HT1080 (cell line): ENCODE measurements around the gene EZR. TPM values are rescaled to one million over a fixed set of nuclear protein-coding genes. Genes with fewer than 3 reads are reported as not detected.
"Not testable (repeated sequence)": the region's sequence is repeated elsewhere in the genome, so short reads cannot be mapped to it uniquely, and the experiment has no call there.

Experiments
- DNase-seq: peaks from one replicate; pipeline ENCODE4 v3.0.0-alpha.2; 2015; ENCODE audit warnings: low read depth
- total RNA-seq: library from RNA; depleted of rRNA; stranded (reverse); fragments of >200 nt; shearing (Covaris generic); gene quantifications from 2 replicates; pipeline ENCODE4 v1.2.3, GENCODE V29; 2014

Gene EZR
- total RNA-seq, 1 experiment from 2014 or later = 253 TPM

DNA sequence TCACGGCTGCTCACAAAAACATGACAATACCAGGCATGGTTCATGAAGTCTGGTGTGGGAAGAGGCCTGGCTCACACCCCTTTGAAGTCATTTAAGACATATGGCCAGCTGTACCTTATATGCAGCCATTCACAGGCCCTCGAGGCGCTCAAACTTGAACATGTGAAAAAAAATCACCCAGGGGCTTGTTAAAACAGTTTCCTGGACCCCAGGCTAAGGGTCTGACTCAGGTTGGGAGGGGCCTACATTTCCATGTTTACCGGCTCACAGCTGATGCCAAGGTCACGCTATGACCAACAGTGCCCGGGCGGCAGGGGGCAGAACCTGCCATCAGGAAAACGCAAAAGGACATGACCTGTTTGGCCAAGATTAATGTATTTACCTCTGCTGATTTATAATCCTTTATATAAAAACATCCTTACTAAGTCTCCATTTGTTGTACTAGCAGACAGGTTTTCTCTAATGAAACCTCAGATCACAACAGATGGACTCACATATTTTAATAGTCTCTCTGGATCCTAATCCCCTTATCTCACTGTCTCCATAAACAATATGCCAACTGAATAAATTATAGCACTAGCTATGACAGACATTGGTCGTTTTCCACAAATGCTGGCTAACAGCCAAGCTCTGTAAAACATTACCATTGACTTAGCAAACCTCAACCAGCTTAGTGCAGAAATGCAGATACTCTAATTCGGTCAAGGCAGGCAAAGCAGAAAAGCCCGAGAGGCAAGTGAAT is 19.9 kb downstream of the EZR start:
- no peak for DNase-seq

DNA sequence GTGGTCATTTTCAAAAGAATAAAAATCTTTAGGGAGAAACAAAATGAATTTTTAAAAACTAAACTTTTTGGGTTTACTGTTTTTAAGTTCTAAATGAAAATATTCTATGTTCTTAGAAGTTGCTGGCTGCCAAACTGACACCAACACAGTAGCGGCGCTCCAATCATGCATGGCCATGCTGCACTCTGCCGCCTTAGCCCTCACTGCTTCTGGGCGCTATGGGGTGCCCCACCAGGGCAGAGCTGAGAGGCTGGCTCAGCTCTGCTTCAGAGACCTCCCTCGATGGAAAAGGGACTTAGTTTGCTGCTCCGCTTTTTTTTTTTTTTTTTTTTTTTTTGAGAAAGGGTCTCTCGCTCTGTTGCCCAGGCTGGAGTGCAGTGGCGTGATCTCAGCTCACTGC is 20.9 kb downstream of the EZR start:
- DNase-seq = no peak

DNA sequence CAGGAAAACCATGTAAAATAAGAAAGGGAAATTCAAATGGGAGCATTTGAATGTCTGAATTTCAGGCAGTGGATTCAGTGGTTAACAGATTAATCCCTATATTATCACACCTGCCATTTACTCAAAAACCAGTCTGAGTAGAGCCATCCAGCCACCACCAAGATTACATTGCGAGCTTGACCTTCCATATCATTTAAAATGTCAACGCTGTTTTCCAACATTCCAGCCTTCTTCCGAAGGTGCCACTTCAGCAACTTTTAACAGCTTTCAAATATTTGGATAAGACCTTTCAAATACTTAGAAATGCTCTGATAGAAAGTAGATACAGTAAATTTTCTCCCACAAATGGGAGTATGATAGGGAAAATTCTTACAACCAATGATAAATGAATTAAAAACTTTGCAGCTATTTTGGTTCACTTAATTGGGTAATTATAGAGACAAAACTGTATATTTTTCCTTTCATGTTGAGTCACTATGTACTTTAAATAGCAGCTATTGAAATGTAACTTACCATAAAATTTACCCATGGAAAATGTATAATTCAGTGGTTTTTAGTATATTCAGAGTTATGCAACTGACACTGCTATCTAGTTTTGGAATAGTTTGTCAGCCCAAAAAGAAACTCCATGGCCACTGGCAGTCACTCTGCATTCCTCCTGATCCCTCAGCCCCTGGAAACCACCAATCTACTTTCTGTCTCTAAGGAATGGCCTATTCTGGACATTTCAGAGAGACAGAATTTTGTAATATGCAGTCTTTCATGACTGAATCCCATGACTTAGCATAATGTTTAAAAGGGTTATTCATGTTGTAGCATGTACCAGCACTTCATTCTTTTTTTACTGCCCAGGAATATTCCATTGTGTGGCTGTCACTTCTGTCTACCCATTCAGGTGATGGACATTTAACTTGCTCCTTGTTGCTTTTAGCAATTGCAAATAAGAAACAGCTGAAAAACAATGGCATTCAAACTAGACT is 21.5 kb downstream of the EZR start:
- DNase-seq = no peak

DNA sequence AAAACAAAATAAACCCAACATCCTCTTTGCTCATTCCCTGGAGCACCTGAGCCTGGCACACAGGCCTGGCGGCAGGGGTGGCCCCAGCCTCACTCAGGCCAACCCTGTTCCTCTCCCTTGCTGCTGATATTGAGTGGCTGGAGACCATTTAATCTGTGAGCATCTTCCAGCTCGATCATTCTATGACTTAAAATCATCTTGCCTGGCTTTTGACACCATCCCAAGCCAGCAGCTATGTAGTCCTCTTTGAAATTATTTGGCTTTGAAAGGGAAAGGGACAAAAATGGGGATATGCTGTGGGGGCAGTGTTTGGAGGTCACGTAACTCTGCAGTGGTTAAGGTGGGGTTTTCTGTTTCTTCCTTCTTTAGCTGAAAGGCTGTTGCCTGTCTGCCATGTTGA is 22.8 kb downstream of the EZR start:
- no peak for DNase-seq

DNA sequence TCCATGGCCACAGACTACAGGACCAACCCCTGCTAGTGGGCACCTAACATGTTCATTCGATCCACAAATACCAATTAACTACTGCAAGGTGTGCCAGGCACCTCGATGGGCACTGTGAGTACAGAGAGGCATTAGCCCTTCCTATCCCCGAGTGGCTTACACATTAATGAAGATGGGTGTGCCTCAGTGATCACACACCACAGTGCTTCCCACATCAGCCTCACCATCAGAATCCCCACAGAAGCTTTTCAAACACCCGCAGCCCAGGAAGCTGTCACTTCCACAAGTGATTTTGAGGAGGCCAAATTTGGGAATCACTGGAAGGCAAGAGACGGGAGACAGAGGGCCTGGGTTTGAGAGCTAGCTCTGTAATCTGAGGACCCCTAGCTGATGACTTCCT is 23.7 kb downstream of the EZR start:
- DNase-seq = no peak

DNA sequence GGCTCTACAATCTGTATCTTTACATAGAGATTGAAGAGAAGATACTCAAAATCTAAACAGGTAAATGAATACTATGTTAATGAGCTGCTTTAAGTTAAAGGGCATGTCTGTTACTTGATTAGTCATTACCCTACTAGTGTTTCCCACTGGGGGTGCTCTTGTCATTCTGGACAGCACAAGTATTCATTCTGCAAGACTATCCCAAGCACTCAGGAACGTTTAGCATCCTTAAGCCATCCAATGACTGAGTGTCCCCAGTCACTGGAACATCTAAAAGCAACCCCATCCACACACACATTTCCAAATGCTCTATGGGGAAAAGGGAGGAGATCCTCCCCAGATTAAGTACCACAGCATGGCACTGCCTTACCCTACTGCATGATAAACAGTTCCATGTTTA is 25.7 kb downstream of the EZR start:
- peak; percentile 52 for DNase-seq

DNA sequence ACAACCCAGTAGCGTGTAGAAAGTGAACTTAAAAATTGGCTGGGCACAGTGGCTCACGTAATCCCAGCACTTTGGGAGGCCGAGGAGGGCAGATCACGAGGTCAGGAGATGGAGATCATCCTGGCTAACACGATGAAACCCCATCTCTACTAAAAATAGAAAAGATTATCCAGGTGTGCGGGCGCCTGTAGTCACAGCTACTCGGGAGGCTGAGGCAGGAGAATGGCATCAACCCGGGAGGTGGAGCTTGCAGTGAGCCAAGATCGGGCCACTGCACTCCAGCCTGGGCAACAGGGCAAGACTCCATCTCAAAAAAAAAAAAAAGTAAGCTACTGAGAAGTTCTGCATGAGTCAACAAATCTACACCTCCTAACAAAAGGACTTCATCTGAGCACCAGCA is 26.7 kb downstream of the EZR start:
- not testable (repeated sequence) for DNase-seq

DNA sequence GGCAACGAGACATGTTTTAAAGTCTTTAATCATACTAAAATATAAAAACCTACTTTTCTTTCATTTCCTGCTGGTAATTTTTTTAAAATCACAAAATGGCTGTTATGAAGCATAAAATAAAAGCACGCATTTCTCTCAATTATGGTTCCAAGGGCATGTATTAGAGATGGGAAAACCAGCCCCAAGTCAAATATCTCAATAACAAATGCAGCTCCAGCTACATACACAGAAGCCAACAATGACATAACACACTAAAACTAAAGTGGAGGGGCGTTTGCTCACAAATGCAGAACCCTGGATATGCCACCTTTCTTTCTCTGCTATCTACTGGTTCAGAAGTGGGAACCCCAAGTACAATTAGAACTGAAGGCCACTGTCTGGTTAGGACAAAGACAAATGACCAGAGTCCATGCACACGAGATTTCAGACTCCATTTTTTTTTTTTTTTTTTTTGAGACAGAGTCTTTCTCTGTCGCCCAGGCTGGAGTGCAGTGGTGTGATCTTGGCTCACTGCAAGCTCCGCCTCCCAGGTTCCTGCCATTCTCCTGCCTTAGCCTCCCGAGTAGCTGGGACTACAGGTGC is 27.8 kb downstream of the EZR start:
- no peak for DNase-seq

DNA sequence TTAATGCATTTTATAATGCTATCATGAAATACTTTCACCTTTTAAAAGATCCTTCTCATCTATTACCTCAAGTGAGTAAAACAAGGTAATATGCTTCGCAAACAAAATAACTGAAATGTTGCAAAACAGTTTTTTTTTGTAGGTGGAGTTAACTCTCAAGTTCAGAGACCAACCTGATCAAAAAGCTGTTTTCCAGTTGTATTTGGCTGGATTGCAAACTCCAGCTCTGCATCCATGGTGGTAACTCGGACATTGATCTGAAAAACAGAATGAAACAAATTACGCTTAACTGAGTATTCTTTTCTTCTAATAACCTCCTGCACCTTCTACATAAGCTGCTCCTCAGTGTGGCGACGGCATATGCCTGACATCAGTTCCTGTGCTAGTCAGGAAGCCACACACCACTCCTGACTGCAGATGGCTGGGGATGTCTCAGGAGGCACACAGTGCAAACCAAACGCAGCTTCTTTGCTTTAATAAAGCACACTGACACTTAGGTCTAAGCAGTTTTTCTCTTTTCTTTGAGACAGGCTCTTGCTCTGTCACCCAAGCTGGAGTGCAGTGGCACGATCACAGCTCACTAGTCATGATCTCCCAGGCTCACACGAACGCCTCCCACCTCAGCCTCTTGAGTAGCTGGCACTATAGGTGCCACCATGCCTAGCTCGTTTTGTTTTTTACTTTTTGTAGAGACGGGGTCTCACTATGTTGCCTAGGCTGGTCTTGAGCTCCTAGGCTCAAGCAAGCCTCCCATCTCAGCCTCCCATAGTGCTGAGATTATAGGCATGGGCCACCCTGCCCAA is 29.9 kb downstream of the EZR start:
- DNase-seq = no peak

DNA sequence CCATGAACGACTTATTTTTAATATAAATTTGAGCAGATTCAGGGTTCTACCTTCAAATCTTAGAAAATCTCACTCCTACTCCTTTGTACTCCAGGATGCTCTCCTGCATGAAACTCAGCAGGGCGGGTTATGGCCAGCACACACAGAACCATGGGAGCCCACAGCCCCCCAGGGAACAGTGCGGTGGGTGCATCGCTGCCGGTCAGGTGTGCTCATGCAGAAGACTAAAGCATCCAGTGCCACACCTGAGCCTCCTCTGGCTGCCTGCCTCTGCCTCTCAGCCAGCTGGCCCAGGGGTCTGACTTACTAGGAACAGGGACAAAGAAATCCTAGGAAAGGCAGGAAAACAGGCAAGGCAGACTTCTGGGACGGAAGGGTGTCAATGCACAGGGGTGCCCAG is 31.8 kb downstream of the EZR start:
- DNase-seq = no peak

DNA sequence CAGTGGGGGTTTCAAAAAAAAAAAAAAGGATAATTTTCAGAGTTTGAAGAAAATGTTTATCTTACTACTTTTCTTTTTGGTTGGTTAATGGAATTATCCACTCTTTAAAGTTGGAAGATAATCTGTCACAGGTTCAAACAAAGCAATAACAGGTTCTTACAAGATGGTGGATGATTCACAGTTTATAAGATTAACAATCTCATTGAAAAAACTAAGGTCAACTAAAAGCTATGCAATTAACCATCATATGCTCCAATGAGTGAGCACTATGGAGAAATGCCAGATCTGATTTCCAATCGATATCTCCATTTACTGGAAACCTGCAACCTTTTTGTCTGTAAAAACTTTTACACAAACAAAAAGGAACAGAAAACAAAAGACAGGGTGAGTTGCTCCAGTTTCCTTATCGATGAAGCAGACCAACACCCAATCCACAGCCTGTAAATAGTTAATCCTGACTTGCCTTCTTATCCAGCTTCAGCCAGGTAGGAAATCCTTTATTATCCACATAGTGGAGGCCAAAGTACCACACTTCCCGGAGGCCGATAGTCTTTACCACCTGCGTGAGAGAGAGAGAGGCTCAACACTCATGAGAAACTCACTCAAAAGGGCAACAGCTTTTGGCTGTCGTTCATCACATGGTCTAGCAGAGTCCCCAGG is 32.4 kb downstream of the EZR start:
- DNase-seq = no peak

DNA sequence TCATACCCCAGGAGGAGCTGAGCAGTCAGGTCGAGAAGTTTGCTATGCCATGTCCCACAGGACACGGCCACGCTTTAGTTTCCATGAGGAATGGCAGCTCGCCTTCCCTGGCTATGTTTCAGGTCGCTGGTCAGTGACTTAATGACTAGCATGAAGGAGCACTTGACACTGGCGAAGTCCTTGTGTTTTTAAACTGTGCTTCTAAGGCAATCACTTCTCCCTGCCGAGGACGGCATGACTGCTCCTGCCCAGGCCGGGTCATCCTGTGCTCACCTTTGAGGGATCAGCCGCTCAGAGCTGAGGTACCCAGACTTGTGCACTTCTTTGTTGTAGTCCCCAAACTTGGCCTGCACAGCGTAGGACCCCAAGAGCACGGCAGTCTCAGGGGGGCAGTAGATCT is 34.1 kb downstream of the EZR start:
- no peak for DNase-seq

DNA sequence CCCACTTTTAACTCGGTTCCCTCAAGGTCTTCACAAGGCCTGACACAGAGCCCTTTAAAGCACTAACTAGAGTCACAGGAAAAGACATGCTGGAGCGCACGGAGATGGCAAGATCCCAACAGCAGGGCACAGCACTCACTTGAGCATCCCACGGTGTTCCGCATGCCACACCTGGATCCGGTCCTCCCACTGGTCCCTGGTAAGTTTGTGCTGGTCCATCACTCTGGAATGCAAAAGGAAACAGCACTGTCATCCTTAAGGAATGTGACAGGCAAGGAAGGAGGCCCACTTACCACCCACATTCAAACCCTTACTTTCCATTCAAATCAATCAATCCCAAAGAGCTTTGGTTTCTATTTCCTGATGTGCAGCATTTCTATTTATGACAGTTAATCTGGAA is 34.7 kb downstream of the EZR start:
- peak; percentile 91 for DNase-seq

DNA sequence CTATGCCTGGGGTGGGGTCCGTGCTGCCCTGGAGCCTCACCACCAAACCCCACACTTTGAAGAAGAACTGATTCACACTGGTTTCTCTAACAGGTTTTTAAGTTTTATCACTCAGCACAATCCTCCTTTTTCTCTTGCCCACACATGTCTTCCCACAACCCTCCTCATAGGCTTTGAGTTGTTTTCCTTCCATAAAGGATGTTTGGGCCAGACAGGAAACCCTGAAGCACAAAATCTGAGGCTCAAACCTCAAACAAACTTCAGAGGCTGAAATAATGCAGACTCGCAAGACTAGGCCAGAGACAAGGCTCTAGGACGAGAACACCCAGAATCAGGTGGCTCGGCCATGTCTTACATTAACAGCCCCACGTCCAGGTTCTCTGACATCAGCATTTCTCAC is 35.3 kb downstream of the EZR start:
- no peak for DNase-seq

DNA sequence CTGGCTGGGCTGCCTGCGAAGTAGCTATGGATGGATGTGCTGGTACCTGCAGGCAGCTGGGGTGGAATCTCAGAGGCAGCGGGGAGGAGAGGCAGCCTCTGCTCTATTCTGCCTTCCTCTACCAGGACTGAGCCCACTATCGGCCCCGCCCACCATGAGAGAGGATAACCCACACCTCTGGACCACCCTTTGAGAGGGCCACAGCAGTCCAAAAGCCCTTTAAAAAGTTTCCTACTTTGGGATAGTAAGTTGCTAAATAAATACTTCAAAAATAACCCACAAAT is 36.1 kb downstream of the EZR start:
- DNase-seq = no peak

DNA sequence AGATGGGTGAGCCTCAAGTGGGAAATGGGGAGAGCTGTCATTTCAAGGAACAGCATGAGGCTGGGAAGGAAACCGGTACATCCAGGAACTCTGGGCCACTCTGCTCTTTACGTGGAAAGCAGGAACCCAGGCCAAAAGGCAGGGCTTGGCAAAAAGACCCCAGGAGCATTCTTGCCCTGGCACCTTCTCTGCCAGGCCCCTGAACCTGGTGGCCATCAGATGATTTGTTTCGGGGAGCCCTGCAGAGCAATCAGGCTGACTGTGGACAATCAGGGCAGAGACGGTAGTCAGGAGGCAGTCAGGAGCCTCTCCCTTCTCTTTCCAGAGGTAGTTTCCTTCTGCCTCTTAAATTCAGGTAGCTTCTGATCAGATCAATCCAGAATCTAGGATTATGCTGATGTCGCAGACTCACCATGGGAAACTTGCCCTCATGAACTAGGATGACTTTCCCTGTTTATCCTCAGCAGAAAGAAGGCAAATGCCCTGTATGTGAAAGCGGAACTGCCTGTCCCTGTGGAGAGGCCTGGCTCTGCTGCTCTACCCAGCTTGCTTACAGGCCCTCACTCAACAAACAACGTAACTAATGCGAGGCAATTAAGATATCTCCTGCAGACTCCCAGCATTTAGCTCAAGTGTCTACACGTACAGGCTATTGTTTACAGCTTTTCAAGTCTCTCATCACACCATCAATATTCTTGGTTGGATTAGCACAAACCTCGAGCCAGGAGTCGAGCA is 36.6 kb downstream of the EZR start:
- no peak for DNase-seq

DNA sequence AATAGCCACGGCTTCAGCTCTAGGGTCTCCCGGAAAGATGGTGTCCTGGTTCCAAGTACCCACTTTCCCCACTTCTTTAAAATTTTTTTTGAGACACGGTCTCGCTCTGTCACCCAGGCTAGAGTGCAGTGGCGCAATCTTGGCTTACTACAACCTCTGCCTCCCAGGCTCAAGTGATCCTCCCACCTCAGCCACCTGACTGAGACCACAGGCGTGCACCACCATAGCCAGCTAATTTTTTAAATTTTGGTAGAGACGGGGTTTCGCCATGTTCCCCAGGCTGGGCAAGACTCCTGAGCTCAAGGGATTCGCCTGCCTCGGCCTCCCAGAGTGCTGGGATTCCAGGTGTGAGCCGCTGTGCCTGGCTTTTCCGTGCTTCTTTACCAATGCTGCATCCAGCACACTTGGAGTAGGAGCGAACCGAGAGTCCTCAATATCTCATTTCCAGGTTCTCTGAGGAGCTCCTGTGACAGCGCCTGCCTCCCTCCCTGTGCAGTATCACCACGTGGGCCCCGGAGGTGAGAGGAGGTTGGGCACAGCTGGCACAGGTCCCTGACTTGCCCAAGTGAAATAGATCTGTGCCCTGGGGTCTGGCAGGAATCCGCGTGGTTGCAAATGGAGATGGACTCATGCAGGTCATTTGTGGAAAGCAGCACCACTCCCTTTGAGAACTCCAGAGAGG is 37.3 kb downstream of the EZR start:
- no peak for DNase-seq

DNA sequence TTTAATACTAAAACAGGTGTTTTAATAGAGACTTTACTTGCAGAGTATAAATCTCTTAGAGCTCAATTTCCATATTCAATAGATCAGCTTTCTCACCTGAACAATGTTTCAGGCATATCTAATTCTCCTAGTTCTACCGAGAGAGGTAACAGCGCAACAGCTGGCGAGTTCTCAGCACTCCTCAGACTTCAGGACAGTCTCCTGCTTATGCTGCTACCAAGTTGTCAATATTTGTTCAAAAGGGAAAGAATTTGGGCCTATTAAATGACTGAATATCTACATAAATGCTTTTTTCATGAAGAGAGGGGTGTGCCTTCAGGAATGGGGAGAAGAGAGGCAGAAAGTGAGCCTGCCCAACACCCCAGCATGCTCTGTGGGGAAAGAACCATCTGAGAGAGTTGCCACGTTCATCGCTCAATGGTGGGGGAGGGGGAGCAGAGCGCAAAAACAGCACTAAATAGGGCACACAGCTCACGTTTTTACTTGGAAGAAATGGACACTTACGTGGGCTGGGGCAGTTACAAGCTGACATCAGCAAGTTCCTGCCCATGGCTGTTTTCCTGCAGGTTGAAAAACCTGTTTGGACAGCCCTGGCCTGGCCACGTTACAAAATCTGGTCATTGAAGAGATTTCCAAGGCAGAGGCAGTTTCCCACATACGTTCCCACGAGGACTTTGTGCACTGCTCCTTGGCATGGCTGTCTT is 38.0 kb downstream of the EZR start:
- no peak for DNase-seq

DNA sequence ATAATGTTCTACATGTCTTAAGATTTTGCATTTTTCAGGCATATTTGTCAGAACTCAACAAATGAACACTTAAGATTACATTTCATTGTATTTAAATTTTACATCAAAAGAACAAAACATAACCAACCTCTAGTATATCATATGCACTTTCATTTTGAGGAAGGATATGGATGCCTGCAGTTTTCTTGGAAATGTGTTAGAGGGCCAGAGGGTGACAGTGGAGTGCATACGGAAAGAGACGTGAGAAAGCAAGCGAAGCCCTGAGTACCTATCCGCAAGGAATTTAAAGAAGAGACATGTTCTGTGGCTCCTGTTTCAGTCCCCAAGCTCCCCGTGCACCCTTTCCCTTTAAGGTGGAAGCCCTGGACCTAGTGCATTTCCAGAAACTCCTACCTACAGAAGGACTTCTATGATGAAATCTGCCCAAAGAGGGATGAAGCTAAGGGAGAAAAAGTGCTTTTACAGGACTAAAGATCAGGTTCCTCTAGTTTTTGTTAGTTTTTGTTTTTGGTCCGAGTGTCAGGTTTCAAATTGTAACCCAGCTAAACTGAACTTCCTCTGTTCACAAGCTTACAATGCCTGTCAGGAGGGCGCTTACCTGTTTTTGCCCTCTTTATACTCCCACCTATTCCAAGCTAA is 38.8 kb downstream of the EZR start:
- DNase-seq = no peak
